K562 (cell line): Measurements from ENCODE around the gene ZDHHC22. TPM values are rescaled to one million over a fixed set of nuclear protein-coding genes. Genes with fewer than 3 reads are reported as not detected.

Source experiments
- ATAC-seq: fragments of 200-7000 bp; cut with Tn5 transposase; 3 replicates; pipeline ENCODE4 v1.9.1; 2020; ENCODE audit warnings: moderate library complexity
- BruUV-seq: library from RNA; stranded (reverse); fragments of 400-500 nt; replicated peaks from 2 replicates; lab custom pipeline; 2021; lab: Mats Ljungman, UMichigan
- CTCF ChIA-PET: fragments of 300-600 bp; formaldehyde crosslinking; extraction: SDS; loops from one replicate; lab custom pipeline; 2021; ENCODE audit warnings: low intra/inter-chr PET ratio; lab: Yijun Ruan, JAX
- POLR2A ChIA-PET: fragments of 300-600, 350-650 bp; sonication (Branson Sonifier 250); formaldehyde crosslinking; extraction: SDS; loops from one replicate; lab custom pipeline; 2021; ENCODE audit warnings: antibody characterized with exemption, inconsistent platforms; lab: Yijun Ruan, JAX
- DNase-seq, 4 experiments: peaks; one replicate each; pipeline versions ENCODE4 v3.0.0 to v3.0.0-alpha.2; 2011 to 2018; ENCODE audit warnings: low spot score in 3 of 4, mixed read lengths in 3 of 4; ENCODE audit errors: extremely low read depth in 1 of 4
- FAIRE-seq: peaks from 2 replicates; lab custom pipeline; 2011; peaks lifted over from hg19 to GRCh38; lab: Jason Lieb, UNC
- H2AFZ ChIP-seq: 2 replicates; pipeline ENCODE4 v1.6.0; 2011; ENCODE audit warnings: low read depth, low read length, control low read depth, inconsistent platforms
- H3K27ac ChIP-seq: fragments of 200-600 bp; 3 replicates; pipeline ENCODE4 v1.8.0; 2011; ENCODE audit warnings: low read depth, mild to moderate bottlenecking, control low read depth, inconsistent platforms, low read length, moderate library complexity, mixed read lengths; ENCODE audit errors: extremely low read depth
- H3K27me3 ChIP-seq, 2 experiments: fragments of 300-600 bp in 1 of 2; 2 replicates in 1 of 2; 3 replicates in 1 of 2; pipeline versions ENCODE4 v1.6.0 to v1.8.0; 2011; ENCODE audit warnings: inconsistent platforms in 2 of 2, low read length in 2 of 2, mild to moderate bottlenecking in 1 of 2, mixed read lengths in 1 of 2, moderate library complexity in 1 of 2; ENCODE audit not compliant: control insufficient read depth in 2 of 2, insufficient read depth in 2 of 2
- H3K36me3 ChIP-seq: fragments of 300-600 bp; 3 replicates; pipeline ENCODE4 v1.8.0; 2011; ENCODE audit warnings: mild to moderate bottlenecking, low read length, inconsistent platforms; ENCODE audit not compliant: control insufficient read depth, insufficient read depth
- H3K4me1 ChIP-seq, 2 experiments: fragments of 200-600 bp in 1 of 2; replicated peaks in 1 of 2; 2 replicates in 1 of 2; 3 replicates in 1 of 2; pipeline versions ENCODE4 v1.5.1 to v1.8.0; 2011; ENCODE audit warnings: inconsistent platforms in 2 of 2, low read length in 2 of 2, mild to moderate bottlenecking in 1 of 2, mixed read lengths in 1 of 2, moderate library complexity in 1 of 2; ENCODE audit not compliant: control insufficient read depth in 2 of 2, insufficient read depth in 2 of 2
- H3K4me2 ChIP-seq: 2 replicates; pipeline ENCODE4 v1.6.1; 2011; ENCODE audit warnings: low read length, control low read depth, inconsistent platforms, mixed read lengths; ENCODE audit not compliant: insufficient read depth
- H3K4me3 ChIP-seq: fragments of 200-600 bp; sonication (generic), shearing (Covaris generic); 2 replicates; pipeline ENCODE4 v1.5.1; 2016; ENCODE audit warnings: control low read depth, inconsistent platforms
- H3K79me2 ChIP-seq: fragments of 200-600 bp; 3 replicates; pipeline ENCODE4 v1.8.0; 2011; ENCODE audit warnings: low read length, inconsistent platforms; ENCODE audit not compliant: control insufficient read depth, insufficient read depth
- H3K9ac ChIP-seq, 2 experiments: 2 replicates each; pipeline versions ENCODE4 v1.6.0 to v1.6.1; 2011; ENCODE audit warnings: low read depth in 2 of 2, low read length in 2 of 2, control low read depth in 1 of 2, inconsistent platforms in 1 of 2, mild to moderate bottlenecking in 1 of 2, mixed read lengths in 1 of 2; ENCODE audit not compliant: insufficient read depth in 1 of 2
- H3K9me1 ChIP-seq: one replicate; pipeline ENCODE4 v1.6.0; 2011; ENCODE audit warnings: inconsistent platforms, mild to moderate bottlenecking, low read length, moderate library complexity; ENCODE audit not compliant: control insufficient read depth, insufficient read depth
- H3K9me3 ChIP-seq: replicated peaks from 2 replicates; pipeline ENCODE4 v1.5.1; 2011; ENCODE audit warnings: low read depth, low read length, inconsistent platforms; ENCODE audit not compliant: control insufficient read depth, insufficient read depth
- H4K20me1 ChIP-seq: replicated peaks from 2 replicates; pipeline ENCODE4 v1.6.1; 2011; ENCODE audit warnings: low read length, inconsistent platforms, mixed read lengths; ENCODE audit not compliant: control insufficient read depth, insufficient read depth
- ADNP ChIP-seq: fragments of 200-800 bp; sonication (Bioruptor generic); IDR thresholded peaks from 2 replicates; pipeline ENCODE4 v1.6.1; 2016; ENCODE audit warnings: missing genetic modification characterization, missing compliant biosample characterization
- TAF7 ChIP-seq: fragments of 450-650 bp; IDR thresholded peaks from 2 replicates; pipeline ENCODE4 v1.6.1; 2016; ENCODE audit warnings: missing genetic modification characterization, missing compliant biosample characterization
- ZBTB1 ChIP-seq: sonication (generic); formaldehyde crosslinking; IDR thresholded peaks from 2 replicates; pipeline ENCODE4 v1.8.1; 2023; ENCODE audit warnings: missing genetic modification reagents, low read depth, mild to moderate bottlenecking, borderline replicate concordance
- ZNF354B ChIP-seq: fragments of 250-450 bp; sonication (Bioruptor Pico); IDR thresholded peaks from 2 replicates; pipeline ENCODE4 v1.4.0; 2020
- WGBS: fragments of 100-300 bp; shearing (Covaris generic); methylation state at CpG from one replicate; pipeline ENCODE4 v1.1.6; 2016; ENCODE audit warnings: low coverage, mixed read lengths; ENCODE audit not compliant: insufficient coverage; ENCODE audit errors: missing lambda C conversion rate; 5-methylcytosine and 5-hydroxymethylcytosine counted together
- in situ Hi-C: fragments of 300-500 bp; cut with MboI; formaldehyde crosslinking; loops from 4 replicates; pipeline ENCODE4 v1.15.0; 2018; ENCODE audit warnings: inconsistent platforms, mixed read lengths
- intact Hi-C: fragments of 100-400 bp; cut with micrococcal nuclease; formaldehyde crosslinking; loops from 2 replicates; pipeline ENCODE4 v1.14.2; 2022
- polyA plus RNA-seq, 8 experiments: library from polyadenylated mRNA; depleted of rRNA in 4 of 8; stranded (reverse) in 5 of 8; unstranded in 3 of 8; fragments of >200 nt; fragmentation: Nextera tagmentation in 2 of 8; fragmentation: Illumina TruSeq in 1 of 8; extraction: Ambion mirVana in 2 of 8; extraction: Trizol in 1 of 8; gene quantifications; 2 replicates each; pipeline versions ENCODE4 v1.2.1 to v1.2.3, GENCODE V29; 2011 to 2014; ENCODE audit warnings: inconsistent platforms in 1 of 8, missing spikeins in 1 of 8
- total RNA-seq, 7 experiments: library from RNA; depleted of rRNA in 6 of 7; stranded (reverse); fragments of >200 nt in 6 of 7; fragmentation: Illumina TruSeq in 2 of 7; extraction: Trizol in 2 of 7; gene quantifications; 2 replicates each; pipeline versions ENCODE4 v1.2.1 to v1.2.3, GENCODE V29; 2011 to 2021; ENCODE audit warnings: low replicate concordance in 1 of 7
- TF ChIP-seq, protein P1 (sequence below): fragments of 450-650 bp; IDR thresholded peaks from 2 replicates; pipeline ENCODE4 v1.6.1; 2018; ENCODE audit not compliant: partially characterized antibody
- TF ChIP-seq, protein P2 (sequence below), 2 experiments: fragments of 450-650 bp; IDR thresholded peaks; 2 replicates each; pipeline ENCODE4 v1.6.1; 2016; ENCODE audit warnings: mild to moderate bottlenecking in 2 of 2, borderline replicate concordance in 1 of 2, low read depth in 1 of 2, moderate library complexity in 1 of 2
- TF ChIP-seq, protein P3 (sequence below): fragments of 250-450 bp; sonication (Bioruptor Pico); IDR thresholded peaks from 2 replicates; pipeline ENCODE4 v1.5.0; 2020; ENCODE audit warnings: mild to moderate bottlenecking

The ZDHHC22 gene
- total and polyA plus RNA-seq, 9 of the 15 experiments (the other 6 are each of a cell fraction or from before 2014, with no cell fraction given) = not detected

DNA sequence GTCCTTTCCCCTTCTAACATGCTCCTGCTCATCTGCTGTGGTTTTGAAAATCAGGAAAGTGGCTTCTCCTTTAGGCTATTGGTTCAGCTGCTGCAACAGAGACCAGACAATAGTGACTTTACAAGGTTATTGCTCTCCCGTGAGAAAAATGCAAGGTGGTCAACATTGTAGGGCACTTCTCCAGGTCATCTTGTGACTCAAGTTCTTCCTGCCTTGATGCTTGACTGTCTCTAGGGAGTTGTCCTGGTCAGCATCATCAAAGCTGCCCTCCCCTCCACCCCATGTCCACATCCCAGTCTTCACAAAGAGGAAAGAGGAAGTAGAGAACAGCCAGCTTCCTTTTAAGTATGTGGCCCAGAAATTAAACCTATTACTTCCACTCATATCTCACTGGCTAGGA is 36.1 kb upstream of the ZDHHC22 start (continued):
- TF ChIP-seq TAF7 (tag) = no peak
- TF ChIP-seq ZNF354B (CRISPR knock-in tag) = no peak
- TF ChIP-seq, protein P1, sequence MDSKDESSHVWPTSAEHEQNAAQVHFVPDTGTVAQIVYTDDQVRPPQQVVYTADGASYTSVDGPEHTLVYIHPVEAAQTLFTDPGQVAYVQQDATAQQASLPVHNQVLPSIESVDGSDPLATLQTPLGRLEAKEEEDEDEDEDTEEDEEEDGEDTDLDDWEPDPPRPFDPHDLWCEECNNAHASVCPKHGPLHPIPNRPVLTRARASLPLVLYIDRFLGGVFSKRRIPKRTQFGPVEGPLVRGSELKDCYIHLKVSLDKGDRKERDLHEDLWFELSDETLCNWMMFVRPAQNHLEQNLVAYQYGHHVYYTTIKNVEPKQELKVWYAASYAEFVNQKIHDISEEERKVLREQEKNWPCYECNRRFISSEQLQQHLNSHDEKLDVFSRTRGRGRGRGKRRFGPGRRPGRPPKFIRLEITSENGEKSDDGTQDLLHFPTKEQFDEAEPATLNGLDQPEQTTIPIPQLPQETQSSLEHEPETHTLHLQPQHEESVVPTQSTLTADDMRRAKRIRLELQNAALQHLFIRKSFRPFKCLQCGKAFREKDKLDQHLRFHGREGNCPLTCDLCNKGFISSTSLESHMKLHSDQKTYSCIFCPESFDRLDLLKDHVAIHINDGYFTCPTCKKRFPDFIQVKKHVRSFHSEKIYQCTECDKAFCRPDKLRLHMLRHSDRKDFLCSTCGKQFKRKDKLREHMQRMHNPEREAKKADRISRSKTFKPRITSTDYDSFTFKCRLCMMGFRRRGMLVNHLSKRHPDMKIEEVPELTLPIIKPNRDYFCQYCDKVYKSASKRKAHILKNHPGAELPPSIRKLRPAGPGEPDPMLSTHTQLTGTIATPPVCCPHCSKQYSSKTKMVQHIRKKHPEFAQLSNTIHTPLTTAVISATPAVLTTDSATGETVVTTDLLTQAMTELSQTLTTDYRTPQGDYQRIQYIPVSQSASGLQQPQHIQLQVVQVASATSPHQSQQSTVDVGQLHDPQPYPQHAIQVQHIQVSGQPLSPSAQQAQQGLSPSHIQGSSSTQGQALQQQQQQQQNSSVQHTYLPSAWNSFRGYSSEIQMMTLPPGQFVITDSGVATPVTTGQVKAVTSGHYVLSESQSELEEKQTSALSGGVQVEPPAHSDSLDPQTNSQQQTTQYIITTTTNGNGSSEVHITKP = no peak

DNA sequence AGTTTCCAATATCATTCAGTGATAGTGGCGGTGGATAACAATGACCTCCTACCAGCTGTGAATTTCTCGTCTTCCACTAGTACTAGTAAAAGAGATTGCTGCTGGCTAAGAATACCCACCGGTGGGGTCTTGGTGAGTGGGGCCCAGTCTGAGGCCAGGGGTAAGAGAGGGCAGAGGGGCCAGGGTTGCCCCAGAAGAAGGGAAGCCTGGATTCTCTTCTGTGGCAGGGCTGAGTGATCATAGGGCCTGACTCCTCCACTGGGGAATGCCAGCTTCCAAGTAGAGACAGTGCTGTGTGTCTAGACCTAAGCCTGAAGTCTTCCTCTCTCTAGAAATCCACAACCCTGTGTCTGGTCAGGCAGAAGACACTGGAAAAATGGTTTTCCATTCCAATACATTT is 34.3 kb upstream of the ZDHHC22 start:
- H3K27me3 ChIP-seq = peaks cover 2 to 4% of the 10 kb centered on the region in 2 experiments; a peak in 3 of 5 replicates
- CTCF ChIA-PET = no interaction called here
- 3% methylated on average over 3 of the region's 3 CpGs for WGBS
- TF ChIP-seq ZBTB1 (CRISPR knock-in tag) (no peak), ADNP (no peak)
- TF ChIP-seq, protein P2, sequence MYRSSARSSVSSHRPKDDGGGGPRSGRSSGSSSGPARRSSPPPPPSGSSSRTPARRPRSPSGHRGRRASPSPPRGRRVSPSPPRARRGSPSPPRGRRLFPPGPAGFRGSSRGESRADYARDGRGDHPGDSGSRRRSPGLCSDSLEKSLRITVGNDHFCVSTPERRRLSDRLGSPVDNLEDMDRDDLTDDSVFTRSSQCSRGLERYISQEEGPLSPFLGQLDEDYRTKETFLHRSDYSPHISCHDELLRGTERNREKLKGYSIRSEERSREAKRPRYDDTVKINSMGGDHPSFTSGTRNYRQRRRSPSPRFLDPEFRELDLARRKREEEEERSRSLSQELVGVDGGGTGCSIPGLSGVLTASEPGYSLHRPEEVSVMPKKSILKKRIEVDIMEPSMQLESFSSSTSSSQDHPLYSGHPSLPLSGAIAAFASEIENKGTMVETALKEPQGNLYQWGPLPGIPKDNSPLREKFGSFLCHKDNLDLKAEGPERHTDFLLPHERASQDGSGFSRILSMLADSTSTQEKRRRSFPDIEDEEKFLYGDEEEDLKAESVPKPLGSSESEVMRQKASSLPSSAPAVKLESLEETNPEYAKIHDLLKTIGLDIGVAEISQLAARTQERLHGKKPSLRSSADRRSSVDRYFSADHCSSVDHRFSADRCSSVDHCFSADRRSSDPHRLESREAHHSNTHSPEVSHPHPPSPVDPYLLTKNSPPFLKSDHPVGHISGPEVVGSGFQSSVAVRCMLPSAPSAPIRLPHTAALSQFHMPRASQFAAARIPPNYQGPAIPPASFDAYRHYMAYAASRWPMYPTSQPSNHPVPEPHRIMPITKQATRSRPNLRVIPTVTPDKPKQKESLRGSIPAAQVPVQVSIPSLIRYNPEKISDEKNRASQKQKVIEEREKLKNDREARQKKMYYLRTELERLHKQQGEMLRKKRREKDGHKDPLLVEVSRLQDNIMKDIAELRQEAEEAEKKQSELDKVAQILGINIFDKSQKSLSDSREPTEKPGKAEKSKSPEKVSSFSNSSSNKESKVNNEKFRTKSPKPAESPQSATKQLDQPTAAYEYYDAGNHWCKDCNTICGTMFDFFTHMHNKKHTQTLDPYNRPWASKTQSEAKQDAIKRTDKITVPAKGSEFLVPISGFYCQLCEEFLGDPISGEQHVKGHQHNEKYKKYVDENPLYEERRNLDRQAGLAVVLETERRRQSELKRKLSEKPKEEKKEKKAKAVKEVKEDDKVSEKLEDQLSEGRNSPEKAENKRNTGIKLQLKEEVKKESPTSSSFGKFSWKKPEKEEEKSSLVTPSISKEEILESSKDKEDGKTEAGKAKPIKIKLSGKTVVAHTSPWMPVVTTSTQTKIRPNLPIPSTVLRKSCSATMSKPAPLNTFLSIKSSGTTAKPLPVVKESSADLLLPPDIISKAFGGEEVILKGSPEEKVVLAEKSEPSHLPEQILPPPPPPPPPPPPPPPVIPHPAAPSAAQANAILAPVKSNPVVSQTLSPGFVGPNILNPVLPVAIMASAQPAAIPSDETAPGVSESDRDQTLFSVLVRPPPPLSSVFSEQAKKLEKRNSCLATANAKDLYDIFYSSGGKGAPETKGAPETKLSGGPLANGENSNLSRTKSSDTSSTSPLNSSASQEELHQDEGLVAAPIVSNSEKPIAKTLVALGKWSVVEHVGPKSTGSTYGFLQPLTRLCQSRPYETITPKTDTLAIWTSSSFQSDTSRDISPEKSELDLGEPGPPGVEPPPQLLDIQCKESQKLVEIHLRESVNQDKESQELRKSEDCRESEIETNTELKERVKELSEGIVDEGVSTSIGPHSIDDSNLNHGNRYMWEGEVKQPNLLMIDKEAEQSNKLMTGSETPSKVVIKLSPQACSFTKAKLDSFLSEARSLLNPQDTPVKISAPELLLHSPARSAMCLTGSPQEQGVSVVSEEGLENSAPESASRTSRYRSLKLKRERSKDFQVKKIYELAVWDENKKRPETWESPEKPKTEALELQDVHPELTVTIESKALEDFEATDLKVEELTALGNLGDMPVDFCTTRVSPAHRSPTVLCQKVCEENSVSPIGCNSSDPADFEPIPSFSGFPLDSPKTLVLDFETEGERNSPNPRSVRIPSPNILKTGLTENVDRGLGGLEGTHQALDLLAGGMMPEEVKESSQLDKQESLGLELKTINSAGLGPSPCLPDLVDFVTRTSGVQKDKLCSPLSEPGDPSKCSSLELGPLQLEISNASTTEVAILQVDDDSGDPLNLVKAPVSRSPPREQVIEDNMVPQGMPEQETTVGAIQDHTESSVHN (IDR thresholded peaks at IDR 0.05; ENCODE audit: borderline replicate concordance in 1 of 2, low read depth in 1 of 2) = no peak
- TF ChIP-seq, protein P3, sequence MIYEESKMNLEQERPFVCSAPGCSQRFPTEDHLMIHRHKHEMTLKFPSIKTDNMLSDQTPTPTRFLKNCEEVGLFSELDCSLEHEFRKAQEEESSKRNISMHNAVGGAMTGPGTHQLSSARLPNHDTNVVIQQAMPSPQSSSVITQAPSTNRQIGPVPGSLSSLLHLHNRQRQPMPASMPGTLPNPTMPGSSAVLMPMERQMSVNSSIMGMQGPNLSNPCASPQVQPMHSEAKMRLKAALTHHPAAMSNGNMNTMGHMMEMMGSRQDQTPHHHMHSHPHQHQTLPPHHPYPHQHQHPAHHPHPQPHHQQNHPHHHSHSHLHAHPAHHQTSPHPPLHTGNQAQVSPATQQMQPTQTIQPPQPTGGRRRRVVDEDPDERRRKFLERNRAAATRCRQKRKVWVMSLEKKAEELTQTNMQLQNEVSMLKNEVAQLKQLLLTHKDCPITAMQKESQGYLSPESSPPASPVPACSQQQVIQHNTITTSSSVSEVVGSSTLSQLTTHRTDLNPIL (CRISPR knock-in tag) = no peak

More for the DNA sequence above, 34.3 kb upstream of the ZDHHC22 start:
- no peak overlapping the region for H2AFZ ChIP-seq
- no peaks in the 10 kb centered on the region for H3K36me3 ChIP-seq
- intact Hi-C loops = no loop called here
- no peaks in the 10 kb centered on the region for H3K4me1 ChIP-seq
- no peak overlapping the region for H3K9ac ChIP-seq
- no peak for DNase-seq
- no peak for FAIRE-seq
- no peak for ATAC-seq
- H3K9me3 ChIP-seq = no peaks in the 10 kb centered on the region
- POLR2A ChIA-PET = no interaction called here
- in situ Hi-C loops = no loop called here
- no peak overlapping the region for H3K4me3 ChIP-seq
- no peaks in the 10 kb centered on the region for H3K9me1 ChIP-seq
- no peaks in the 10 kb centered on the region for H4K20me1 ChIP-seq
- H3K4me2 ChIP-seq = no peak overlapping the region
- no peaks in the 10 kb centered on the region for H3K79me2 ChIP-seq
- H3K27ac ChIP-seq = no peak overlapping the region
- BruUV-seq = no TSS peak
